Endodermal cell (in vitro differentiated cells): Measurements from ENCODE around the gene SLAMF7. TPM values are rescaled to one million over a fixed set of nuclear protein-coding genes. Genes with fewer than 3 reads are reported as not detected.

Source experiments
- DNase-seq: peaks from one replicate; pipeline ENCODE4 v3.0.0-alpha.2; 2017
- H3K27ac ChIP-seq: 2 replicates; pipeline ENCODE4 v1.5.1; 2013; ENCODE audit warnings: mild to moderate bottlenecking, low read depth, low read length, moderate library complexity
- H3K27me3 ChIP-seq: 2 replicates; pipeline ENCODE4 v1.6.1; 2013; ENCODE audit warnings: mild to moderate bottlenecking, low read length, moderate library complexity; ENCODE audit not compliant: insufficient read depth, control insufficient read depth, poor library complexity, severe bottlenecking
- H3K36me3 ChIP-seq: 2 replicates; pipeline ENCODE4 v1.7.0; 2013; ENCODE audit warnings: mild to moderate bottlenecking, low read length, moderate library complexity; ENCODE audit not compliant: control insufficient read depth, insufficient read depth
- H3K4me1 ChIP-seq: one replicate; pipeline ENCODE4 v1.7.0; 2013; ENCODE audit warnings: low read length; ENCODE audit not compliant: control insufficient read depth, insufficient read depth
- H3K4me3 ChIP-seq: 2 replicates; pipeline ENCODE4 v1.5.1; 2013; ENCODE audit warnings: mild to moderate bottlenecking, low read length, moderate library complexity
- H3K9ac ChIP-seq: 2 replicates; pipeline ENCODE4 v1.6.1; 2013; ENCODE audit warnings: mild to moderate bottlenecking, low read length, moderate library complexity; ENCODE audit not compliant: poor library complexity, severe bottlenecking; ENCODE audit errors: extremely low read depth
- H3K9me3 ChIP-seq: 2 replicates; pipeline ENCODE4 v1.6.1; 2013; ENCODE audit warnings: mild to moderate bottlenecking, low read length, moderate library complexity; ENCODE audit not compliant: control insufficient read depth
- H3K27ac Mint-ChIP-seq: 2 replicates; pipeline ENCODE4 v1.8.0; 2020; ENCODE audit warnings: mixed read lengths
- H3K27me3 Mint-ChIP-seq: 2 replicates; pipeline ENCODE4 v1.8.0; 2021; ENCODE audit warnings: mild to moderate bottlenecking, mixed read lengths; ENCODE audit not compliant: insufficient read depth
- H3K36me3 Mint-ChIP-seq: 2 replicates; pipeline ENCODE4 v1.8.0; 2020; ENCODE audit warnings: low read depth, mixed read lengths
- H3K4me1 Mint-ChIP-seq: 2 replicates; pipeline ENCODE4 v1.8.0; 2020; ENCODE audit warnings: mixed read lengths
- H3K4me3 Mint-ChIP-seq: 2 replicates; pipeline ENCODE4 v1.8.0; 2020; ENCODE audit warnings: mild to moderate bottlenecking, moderate library complexity, mixed read lengths
- H3K9me3 Mint-ChIP-seq: 2 replicates; pipeline ENCODE4 v1.8.0; 2020; ENCODE audit warnings: mild to moderate bottlenecking, mixed read lengths
- WGBS, 2 experiments: methylation state at CpG; one replicate each; pipeline versions ENCODE4 v1.1.5 to v1.1.7; 2013; ENCODE audit warnings: missing lambda C conversion rate in 2 of 2, mixed read lengths in 1 of 2; ENCODE audit not compliant: insufficient coverage in 1 of 2, insufficient read length in 1 of 2; 5-methylcytosine and 5-hydroxymethylcytosine counted together
- total RNA-seq, 2 donors: library from RNA; stranded (reverse); fragmentation: NEBNext Ultra II Directional in 1 of 2; extraction: Animal tissue kit (Norgen Biotek cat#: 25700) in 1 of 2; gene quantifications; 2 replicates in 1 of 2; 3 replicates in 1 of 2; pipeline ENCODE4 v1.2.1, GENCODE V29; 2021
- TF ChIP-seq, protein P1 (sequence below): fragments of 200-600 bp; sonication (generic); conservative IDR thresholded peaks from 2 replicates; pipeline ENCODE4 v1.5.0; 2021; ENCODE audit warnings: antibody characterized with exemption, mild to moderate bottlenecking

The SLAMF7 gene
- total RNA-seq, 2 donors from 2014 or later: not detected

DNA sequence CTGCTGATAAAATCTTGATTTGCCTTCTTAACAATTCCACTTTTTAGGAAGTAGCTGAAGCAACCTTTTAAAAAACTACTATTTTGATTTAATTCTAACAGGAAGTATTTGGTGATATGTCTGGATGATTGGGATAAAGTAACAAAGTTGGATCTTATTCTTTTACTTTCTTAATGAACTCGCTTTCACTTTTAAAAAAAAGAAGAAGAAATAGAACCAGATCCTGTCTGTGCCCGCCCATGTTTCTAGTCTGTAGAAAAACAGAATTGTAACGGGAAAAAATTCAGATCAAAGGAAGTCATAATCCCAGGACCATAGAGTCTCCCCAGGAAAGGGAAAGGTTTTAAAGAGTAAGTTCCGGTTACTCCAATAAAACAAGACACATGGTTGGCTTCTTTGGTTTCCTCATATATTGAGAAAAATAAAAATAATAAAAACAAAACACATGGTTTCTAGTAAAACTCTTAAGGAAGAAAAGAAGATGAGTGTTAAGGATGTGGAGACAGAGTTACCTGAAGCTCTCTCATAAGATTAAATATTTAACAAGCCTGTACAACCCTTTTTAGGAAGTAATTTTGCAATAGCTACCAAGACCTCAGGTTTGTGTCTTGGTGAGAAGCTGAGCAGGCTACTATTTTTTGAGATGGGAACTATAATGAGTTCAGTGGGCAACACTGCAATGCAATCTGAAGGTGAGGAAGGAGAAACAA is 32.4 kb upstream of the SLAMF7 start:
- Histone ChIP-seq H3K27ac (no peak overlapping the region), H3K9me3 (no peaks in the 10 kb centered on the region), H3K27me3 (peaks cover 7% of the 10 kb centered on the region), H3K36me3 (no peaks in the 10 kb centered on the region), H3K4me3 (no peak overlapping the region), H3K4me1 (no peaks in the 10 kb centered on the region), H3K9ac (no peak overlapping the region)
- TF ChIP-seq, protein P1, sequence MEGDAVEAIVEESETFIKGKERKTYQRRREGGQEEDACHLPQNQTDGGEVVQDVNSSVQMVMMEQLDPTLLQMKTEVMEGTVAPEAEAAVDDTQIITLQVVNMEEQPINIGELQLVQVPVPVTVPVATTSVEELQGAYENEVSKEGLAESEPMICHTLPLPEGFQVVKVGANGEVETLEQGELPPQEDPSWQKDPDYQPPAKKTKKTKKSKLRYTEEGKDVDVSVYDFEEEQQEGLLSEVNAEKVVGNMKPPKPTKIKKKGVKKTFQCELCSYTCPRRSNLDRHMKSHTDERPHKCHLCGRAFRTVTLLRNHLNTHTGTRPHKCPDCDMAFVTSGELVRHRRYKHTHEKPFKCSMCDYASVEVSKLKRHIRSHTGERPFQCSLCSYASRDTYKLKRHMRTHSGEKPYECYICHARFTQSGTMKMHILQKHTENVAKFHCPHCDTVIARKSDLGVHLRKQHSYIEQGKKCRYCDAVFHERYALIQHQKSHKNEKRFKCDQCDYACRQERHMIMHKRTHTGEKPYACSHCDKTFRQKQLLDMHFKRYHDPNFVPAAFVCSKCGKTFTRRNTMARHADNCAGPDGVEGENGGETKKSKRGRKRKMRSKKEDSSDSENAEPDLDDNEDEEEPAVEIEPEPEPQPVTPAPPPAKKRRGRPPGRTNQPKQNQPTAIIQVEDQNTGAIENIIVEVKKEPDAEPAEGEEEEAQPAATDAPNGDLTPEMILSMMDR: no peak
- 93 to 94% methylated on average over 2 to 3 of the region's 4 CpGs for WGBS, 2 experiments
- DNase-seq: no peak
- peaks cover 5% of the 10 kb centered on the region for H3K4me1 Mint-ChIP-seq
- no peak overlapping the region for H3K4me3 Mint-ChIP-seq
- H3K9me3 Mint-ChIP-seq: no peaks in the 10 kb centered on the region
- no peak overlapping the region for H3K27ac Mint-ChIP-seq
- no peaks in the 10 kb centered on the region for H3K36me3 Mint-ChIP-seq
- H3K27me3 Mint-ChIP-seq: no peaks in the 10 kb centered on the region

DNA sequence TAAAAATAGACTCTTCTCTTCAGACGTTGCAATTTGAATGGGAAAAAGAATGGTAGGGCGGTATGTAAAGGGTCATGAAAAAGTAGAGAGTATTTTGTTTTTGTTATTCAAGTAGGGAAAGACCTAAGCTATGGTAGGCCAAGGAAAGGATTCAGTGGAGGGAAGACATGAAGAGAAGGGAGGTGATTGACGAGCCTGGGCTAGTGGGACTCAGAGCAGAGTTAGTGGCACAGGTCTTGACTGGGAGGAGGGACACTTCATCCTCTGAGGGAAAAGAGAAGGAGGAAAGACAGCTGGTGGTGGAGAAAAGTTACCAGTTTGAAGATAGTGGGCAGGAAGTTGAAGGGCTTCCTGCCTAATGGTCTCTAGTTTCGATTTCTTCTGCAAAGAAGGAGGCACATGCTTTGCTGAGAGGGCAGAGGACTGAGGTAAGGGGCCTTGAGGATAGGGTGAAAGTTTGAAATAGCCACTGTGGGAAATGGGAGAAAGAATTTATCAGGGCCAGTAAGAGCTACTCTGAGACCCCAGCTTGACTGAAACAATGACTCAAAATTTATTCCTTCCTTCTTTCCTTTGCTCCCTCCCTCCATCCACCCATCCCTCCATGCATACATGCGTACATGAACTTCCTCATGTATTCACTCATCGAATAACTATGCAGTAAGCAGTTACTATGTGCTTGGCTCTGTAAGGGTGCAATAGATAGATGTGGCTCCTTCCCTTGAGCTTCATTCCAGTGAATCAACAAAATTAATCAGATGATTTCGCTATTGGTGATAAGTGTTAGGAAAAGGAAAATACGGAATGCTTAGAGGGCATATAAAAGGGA is 31.6 kb upstream of the SLAMF7 start:
- Mint-ChIP-seq H3K9me3 (no peaks in the 10 kb centered on the region), H3K27me3 (no peaks in the 10 kb centered on the region), H3K4me1 (no peaks in the 10 kb centered on the region), H3K4me3 (no peak overlapping the region), H3K36me3 (no peaks in the 10 kb centered on the region), H3K27ac (no peak overlapping the region)
- Histone ChIP-seq H3K27ac (no peak overlapping the region), H3K36me3 (no peaks in the 10 kb centered on the region), H3K9ac (no peak overlapping the region), H3K4me3 (no peak overlapping the region), H3K9me3 (no peaks in the 10 kb centered on the region), H3K4me1 (no peaks in the 10 kb centered on the region), H3K27me3 (peaks cover 7% of the 10 kb centered on the region)
- whole genome bisulfite sequencing, 2 experiments: 88 to 90% methylated on average over 7 to 8 of the region's 8 CpGs
- TF ChIP-seq, protein P1: no peak
- DNase-seq: no peak

DNA sequence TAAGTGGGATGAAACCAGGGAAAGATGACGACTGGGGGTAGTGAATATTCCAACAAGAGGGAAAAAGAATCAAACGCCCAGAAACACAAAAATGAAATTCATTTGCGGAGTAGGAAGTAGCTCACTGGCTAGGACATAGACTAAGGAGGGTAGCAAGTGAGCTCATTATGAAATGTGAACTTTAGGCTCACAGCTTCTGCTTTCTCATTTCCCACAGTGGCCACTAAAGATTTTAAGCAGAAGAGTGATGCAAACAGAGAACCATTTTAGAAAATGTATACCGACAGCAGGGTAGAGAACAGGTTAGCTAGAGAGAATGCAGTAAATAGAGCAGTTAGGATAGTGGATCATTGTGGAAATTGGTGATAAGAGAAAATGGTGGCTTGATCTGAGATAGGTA is 30.9 kb upstream of the SLAMF7 start:
- Mint-ChIP-seq H3K4me3 (no peak overlapping the region), H3K27me3 (no peaks in the 10 kb centered on the region), H3K36me3 (no peaks in the 10 kb centered on the region), H3K9me3 (no peaks in the 10 kb centered on the region), H3K27ac (no peak overlapping the region), H3K4me1 (no peaks in the 10 kb centered on the region)
- Histone ChIP-seq H3K27me3 (peaks cover 7% of the 10 kb centered on the region), H3K9ac (no peak overlapping the region), H3K36me3 (no peaks in the 10 kb centered on the region), H3K9me3 (no peaks in the 10 kb centered on the region), H3K27ac (no peak overlapping the region), H3K4me3 (no peak overlapping the region), H3K4me1 (no peaks in the 10 kb centered on the region)
- no peak for DNase-seq
- TF ChIP-seq, protein P1: no peak
- 93 to 97% methylated on average over 3 to 4 of the region's 4 CpGs for WGBS, 2 experiments
